MG63 (cell line): ENCODE results near the gene AGRP. TPM values are rescaled to one million over a fixed set of nuclear protein-coding genes. Genes with fewer than 3 reads are reported as not detected.

Source experiments
- DNase-seq: peaks from one replicate; pipeline ENCODE4 v3.0.0-alpha.2; 2020
- H3K27me3 ChIP-seq: fragments of 250-450 bp; sonication (Bioruptor Pico); 2 replicates; pipeline ENCODE4 v1.5.1; 2020; ENCODE audit warnings: mild to moderate bottlenecking, moderate library complexity
- H3K36me3 ChIP-seq: fragments of 250-450 bp; sonication (Bioruptor Pico); 2 replicates; pipeline ENCODE4 v1.5.1; 2020; ENCODE audit warnings: mild to moderate bottlenecking, moderate library complexity
- H3K4me3 ChIP-seq: fragments of 250-450 bp; sonication (Bioruptor Pico); 2 replicates; pipeline ENCODE4 v1.5.1; 2020; ENCODE audit warnings: mild to moderate bottlenecking, moderate library complexity
- H3K9me3 ChIP-seq: fragments of 250-450 bp; sonication (Bioruptor Pico); 2 replicates; pipeline ENCODE4 v1.5.1; 2020; ENCODE audit warnings: mild to moderate bottlenecking, moderate library complexity
- total RNA-seq: library from RNA; depleted of rRNA; stranded (reverse); fragments of >200 nt; shearing (Covaris generic); gene quantifications from 2 replicates; pipeline ENCODE4 v1.2.3, GENCODE V29; 2014; ENCODE audit warnings: low replicate concordance; rRNA removed

Gene AGRP
- total RNA-seq, 1 experiment from 2014 or later: not detected

GRCh38 chr16:67443265-67443664 lies 40.1 kb downstream of the AGRP start:
- H3K27me3 ChIP-seq: no peaks in the 10 kb centered on the region

DNA sequence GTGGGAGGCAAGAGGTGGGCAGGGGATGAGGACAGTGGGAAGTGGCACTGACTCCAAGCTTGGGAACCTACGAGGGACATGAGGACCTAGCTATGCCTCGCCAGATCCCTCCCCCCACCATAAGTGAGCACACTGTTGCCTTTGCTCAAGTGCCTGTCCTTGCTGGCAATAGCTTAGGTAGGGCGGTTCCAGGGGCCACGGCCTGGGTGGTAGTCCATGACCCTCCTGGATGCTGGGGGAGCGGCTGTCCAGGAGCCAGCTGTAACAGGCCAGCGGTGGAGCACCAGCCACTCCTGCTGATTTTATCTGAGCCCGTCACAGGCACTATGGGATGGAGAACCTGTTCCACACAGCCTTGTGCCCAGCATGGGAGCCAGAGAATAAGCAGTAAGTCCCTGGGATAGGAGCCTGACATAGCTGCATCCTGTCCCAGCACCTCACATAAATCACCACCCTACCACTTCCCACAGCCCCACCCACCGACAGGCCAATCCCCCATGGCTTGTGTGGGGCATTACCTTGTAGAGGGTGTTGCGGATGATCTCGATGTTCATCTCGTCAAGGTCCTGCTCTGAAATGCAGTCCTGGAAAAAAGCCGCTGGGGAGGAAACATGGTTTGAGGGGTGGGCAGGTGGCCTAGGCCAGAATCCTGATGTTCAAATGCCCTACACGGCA lies 40.6 kb downstream of the AGRP start:
- Histone ChIP-seq H3K4me3 (no peak overlapping the region), H3K36me3 (no peaks in the 10 kb centered on the region), H3K9me3 (no peaks in the 10 kb centered on the region), H3K27me3 (no peaks in the 10 kb centered on the region)
- DNase-seq: no peak

More at GRCh38 chr16:67443265-67443664, 40.1 kb downstream of the AGRP start:
- Histone ChIP-seq H3K4me3 (no peak overlapping the region), H3K9me3 (no peaks in the 10 kb centered on the region), H3K36me3 (no peaks in the 10 kb centered on the region)
- DNase-seq: peak; percentile 48

- H3K27me3 ChIP-seq: no peaks in the 10 kb centered on the region
- no peak overlapping the region for H3K4me3 ChIP-seq
- no peaks in the 10 kb centered on the region for H3K9me3 ChIP-seq
- DNase-seq: no peak
- no peaks in the 10 kb centered on the region for H3K36me3 ChIP-seq
Measured at GRCh38 chr16:67441907-67442306, 41.4 kb downstream of the AGRP start.

DNA sequence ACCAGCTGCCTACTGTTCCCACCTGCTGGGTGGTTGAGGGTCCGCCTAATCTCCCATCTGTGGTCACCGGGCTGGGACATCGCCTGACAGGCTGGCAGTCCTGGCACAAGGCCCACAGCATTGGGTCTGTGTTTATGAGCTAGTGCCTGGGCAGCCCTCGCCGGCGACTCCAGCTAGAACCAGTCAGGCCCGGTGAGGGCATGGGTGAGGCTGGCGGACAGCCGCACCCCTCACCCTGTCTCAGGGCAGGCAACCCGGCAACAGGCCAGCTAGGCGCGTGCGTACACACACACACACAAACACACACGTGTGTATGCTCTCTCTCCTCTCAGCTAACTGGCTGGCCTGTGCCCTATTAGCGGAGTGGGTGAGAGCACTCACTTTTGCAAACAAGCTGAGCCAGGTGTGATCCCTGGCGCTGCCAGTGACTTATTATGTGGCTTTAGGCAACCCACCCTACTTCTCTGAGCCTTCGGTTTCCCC lies 42.0 kb downstream of the AGRP start:
- Histone ChIP-seq H3K27me3 (no peaks in the 10 kb centered on the region), H3K9me3 (no peaks in the 10 kb centered on the region), H3K4me3 (no peak overlapping the region), H3K36me3 (no peaks in the 10 kb centered on the region)
- DNase-seq: no peak

- no peaks in the 10 kb centered on the region for H3K36me3 ChIP-seq
- DNase-seq: no peak
- no peaks in the 10 kb centered on the region for H3K27me3 ChIP-seq
- H3K4me3 ChIP-seq: no peak overlapping the region
- no peaks in the 10 kb centered on the region for H3K9me3 ChIP-seq
Measured at GRCh38 chr16:67438824-67439393, 44.4 kb downstream of the AGRP start.

GRCh38 chr16:67438098-67438791 lies 45.1 kb downstream of the AGRP start:
- Histone ChIP-seq H3K4me3 (no peak overlapping the region), H3K27me3 (no peaks in the 10 kb centered on the region), H3K36me3 (no peaks in the 10 kb centered on the region), H3K9me3 (no peaks in the 10 kb centered on the region)
- no peak for DNase-seq

- DNase-seq: no peak
- no peaks in the 10 kb centered on the region for H3K27me3 ChIP-seq
- H3K36me3 ChIP-seq: no peaks in the 10 kb centered on the region
- H3K9me3 ChIP-seq: no peaks in the 10 kb centered on the region
- no peak overlapping the region for H3K4me3 ChIP-seq
Measured at GRCh38 chr16:67437513-67437912, 45.8 kb downstream of the AGRP start.

GRCh38 chr16:67436640-67437193 lies 46.6 kb downstream of the AGRP start:
- Histone ChIP-seq H3K27me3 (no peaks in the 10 kb centered on the region), H3K4me3 (no peak overlapping the region)
- DNase-seq: no peak

DNA sequence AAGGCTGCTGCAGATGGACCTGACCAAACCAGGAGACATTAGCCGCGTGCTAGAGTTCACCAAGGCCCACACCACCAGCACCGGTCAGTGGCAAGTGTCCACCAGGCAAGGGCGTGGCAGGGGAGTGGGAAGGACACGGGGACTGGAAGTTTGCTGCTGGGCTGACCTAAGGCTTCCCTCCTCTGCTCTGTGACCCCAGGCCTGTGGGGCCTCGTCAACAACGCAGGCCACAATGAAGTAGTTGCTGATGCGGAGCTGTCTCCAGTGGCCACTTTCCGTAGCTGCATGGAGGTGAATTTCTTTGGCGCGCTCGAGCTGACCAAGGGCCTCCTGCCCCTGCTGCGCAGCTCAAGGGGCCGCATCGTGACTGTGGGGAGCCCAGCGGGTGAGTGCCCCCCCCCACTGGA lies 47.6 kb downstream of the AGRP start:
- H3K27me3 ChIP-seq: no peaks in the 10 kb centered on the region
- no peaks in the 10 kb centered on the region for H3K9me3 ChIP-seq
- H3K36me3 ChIP-seq: no peaks in the 10 kb centered on the region
- no peak overlapping the region for H3K4me3 ChIP-seq
- no peak for DNase-seq

More at GRCh38 chr16:67436640-67437193, 46.6 kb downstream of the AGRP start:
- no peaks in the 10 kb centered on the region for H3K36me3 ChIP-seq
- no peaks in the 10 kb centered on the region for H3K9me3 ChIP-seq

GRCh38 chr16:67433131-67433719 lies 50.1 kb downstream of the AGRP start:
- DNase-seq: no peak
- H3K4me3 ChIP-seq: no peak overlapping the region
- no peaks in the 10 kb centered on the region for H3K36me3 ChIP-seq
- no peaks in the 10 kb centered on the region for H3K27me3 ChIP-seq
- no peaks in the 10 kb centered on the region for H3K9me3 ChIP-seq

Other genes starting within 250 kb of the AGRP start
- 7.7 and 8.9 TPM in 2 replicates for gene FHOD1, start 236.1 kb downstream of the AGRP start, total RNA-seq
- gene SLC9A5, start 234.6 kb downstream of the AGRP start, total RNA-seq: 0.03 TPM in 1 of 2 replicates, not detected in the other
- gene PLEKHG4, start 204.0 kb downstream of the AGRP start, total RNA-seq: 78.0 and 80.1 TPM in 2 replicates
- not detected in 2 replicates for gene KCTD19, start 156.8 kb downstream of the AGRP start, total RNA-seq
- gene LRRC36, start 156.7 kb downstream of the AGRP start, total RNA-seq: 0.33 and 0.39 TPM in 2 replicates
- not detected in 2 replicates for gene TPPP3, start 90.0 kb downstream of the AGRP start, total RNA-seq
- 2.3 TPM in 1 of 2 replicates, not detected in the other for gene ZDHHC1, start 67.1 kb downstream of the AGRP start, total RNA-seq
- gene HSD11B2, start 52.4 kb downstream of the AGRP start, total RNA-seq: not detected in 2 replicates
- 30.8 and 42.3 TPM in 2 replicates for gene ATP6V0D1, start 2.4 kb downstream of the AGRP start, total RNA-seq
- 3.1 and 5.0 TPM in 2 replicates for gene RIPOR1, start 45.3 kb upstream of the AGRP start, total RNA-seq
- 26.1 and 32.2 TPM in 2 replicates for gene CTCF, start 79.0 kb upstream of the AGRP start, total RNA-seq
- 0.07 TPM in 1 of 2 replicates, not detected in the other for gene CARMIL2, start 161.6 kb upstream of the AGRP start, total RNA-seq
- gene ACD, start 176.7 kb upstream of the AGRP start, total RNA-seq: 24.4 and 24.7 TPM in 2 replicates
- 0.89 and 1.5 TPM in 2 replicates for gene PARD6A, start 177.4 kb upstream of the AGRP start, total RNA-seq
- gene ENKD1, start 183.2 kb upstream of the AGRP start, total RNA-seq: 8.8 and 15.7 TPM in 2 replicates
- not detected in 2 replicates for gene C16orf86, start 183.3 kb upstream of the AGRP start, total RNA-seq
- gene GFOD2, start 235.8 kb upstream of the AGRP start, total RNA-seq: 11.8 and 13.4 TPM in 2 replicates